HG03571 (cell line): ENCODE results near the gene DOCK9.
"Not testable (repeated sequence)": the region's sequence is repeated elsewhere in the genome, so short reads cannot be mapped to it uniquely, and the experiment has no call there.

ENCODE experiments used
- ATAC-seq: cut with Tn5 transposase; IDR thresholded peaks from one replicate; pipeline ENCODE4 v1.9.1; 2021; ENCODE audit not compliant: unreplicated experiment

DOCK9 gene

GRCh38 chr13:98779695-98780094, 198.2 kb downstream of the DOCK9 start:
- ATAC-seq: no peak

DNA sequence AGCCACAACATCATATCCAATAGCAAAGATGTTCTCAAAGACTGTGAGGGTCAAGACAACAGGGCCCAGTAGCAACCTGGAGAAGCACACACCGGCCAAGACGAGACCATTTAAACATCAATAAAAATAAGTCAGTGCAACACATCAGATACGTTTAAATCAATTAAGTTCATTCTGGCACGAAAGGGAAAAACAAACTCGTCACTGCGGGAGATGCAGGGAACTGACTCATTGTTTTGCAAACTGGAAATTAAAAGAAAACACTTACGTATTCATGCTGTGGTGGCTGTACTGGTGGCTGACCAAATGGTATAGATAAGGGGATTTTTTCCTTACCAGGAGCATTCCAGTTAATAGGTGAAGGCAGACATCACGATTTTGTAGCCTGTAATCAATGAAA, 199.1 kb downstream of the DOCK9 start:
- ATAC-seq: no peak

GRCh38 chr13:98776644-98777043, 201.2 kb downstream of the DOCK9 start:
- no peak for ATAC-seq

DNA sequence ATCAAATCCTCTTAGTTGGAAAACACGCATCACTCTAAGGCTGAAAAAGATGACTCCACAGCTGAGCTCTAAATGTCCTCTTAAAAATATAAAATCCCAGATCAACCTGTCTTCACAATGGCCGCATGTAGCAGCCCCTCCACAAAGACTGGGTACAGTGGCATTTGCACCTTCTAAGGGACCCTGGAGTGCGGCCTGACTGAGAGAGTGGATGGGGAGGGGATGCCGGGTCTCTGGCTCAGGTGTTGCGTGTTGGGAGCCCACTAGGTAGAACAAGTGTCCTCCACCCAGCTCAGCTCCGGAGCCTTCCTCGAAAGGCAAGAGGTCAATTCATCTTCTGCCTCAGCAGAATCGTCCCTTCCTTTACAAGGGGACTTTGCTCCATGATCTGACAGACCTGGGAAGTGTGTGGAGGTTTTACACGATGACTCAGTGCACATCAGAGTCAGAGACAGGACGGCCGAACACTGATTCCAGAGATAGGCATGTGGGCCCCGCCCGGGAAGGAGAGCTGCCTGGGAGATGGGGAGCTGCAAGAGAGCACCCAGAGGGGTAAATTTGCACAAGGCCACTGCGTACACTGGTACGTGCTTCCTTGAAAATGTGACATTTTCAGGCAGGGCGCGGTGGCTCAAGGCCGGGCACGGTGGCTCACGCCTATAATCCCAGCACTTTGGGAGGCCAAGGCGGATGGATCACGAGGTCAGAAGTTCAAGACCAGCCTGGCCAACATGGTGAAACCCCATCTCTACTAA, 201.8 kb downstream of the DOCK9 start:
- no peak for ATAC-seq

DNA sequence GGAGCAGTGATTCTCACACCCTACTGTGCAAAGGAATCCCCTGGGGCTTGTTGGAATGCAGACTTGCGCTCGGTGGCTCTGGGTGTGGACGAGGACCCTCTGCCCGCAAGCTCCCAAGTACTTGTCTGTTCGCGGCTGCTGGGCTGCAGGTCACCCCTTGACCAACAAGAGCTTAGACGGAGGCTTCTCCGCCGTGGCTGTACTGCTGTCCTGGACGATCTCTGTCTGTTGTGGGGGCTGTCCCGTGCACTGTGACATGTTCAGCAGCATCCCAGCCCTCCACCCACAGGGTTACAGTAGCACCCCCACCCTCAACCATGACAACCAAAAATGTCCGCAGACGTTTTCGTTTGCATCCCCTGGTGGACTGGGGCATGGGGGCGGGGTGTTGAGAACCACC, 202.5 kb downstream of the DOCK9 start:
- no peak for ATAC-seq

- no peak for ATAC-seq
Measured at GRCh38 chr13:98774776-98775175, 203.1 kb downstream of the DOCK9 start.

- no peak for ATAC-seq
Measured at GRCh38 chr13:98773921-98774320, 203.9 kb downstream of the DOCK9 start.

GRCh38 chr13:98772794-98773452, 204.9 kb downstream of the DOCK9 start:
- no peak for ATAC-seq

GRCh38 chr13:98771838-98772611, 205.8 kb downstream of the DOCK9 start:
- ATAC-seq: no peak

GRCh38 chr13:98769736-98770135, 208.1 kb downstream of the DOCK9 start:
- ATAC-seq: no peak

- no peak for ATAC-seq
Measured at GRCh38 chr13:98768522-98768921, 209.3 kb downstream of the DOCK9 start.

GRCh38 chr13:98766697-98767096, 211.2 kb downstream of the DOCK9 start:
- no peak for ATAC-seq

- ATAC-seq: no peak
Measured at GRCh38 chr13:98765996-98766519, 211.8 kb downstream of the DOCK9 start.

DNA sequence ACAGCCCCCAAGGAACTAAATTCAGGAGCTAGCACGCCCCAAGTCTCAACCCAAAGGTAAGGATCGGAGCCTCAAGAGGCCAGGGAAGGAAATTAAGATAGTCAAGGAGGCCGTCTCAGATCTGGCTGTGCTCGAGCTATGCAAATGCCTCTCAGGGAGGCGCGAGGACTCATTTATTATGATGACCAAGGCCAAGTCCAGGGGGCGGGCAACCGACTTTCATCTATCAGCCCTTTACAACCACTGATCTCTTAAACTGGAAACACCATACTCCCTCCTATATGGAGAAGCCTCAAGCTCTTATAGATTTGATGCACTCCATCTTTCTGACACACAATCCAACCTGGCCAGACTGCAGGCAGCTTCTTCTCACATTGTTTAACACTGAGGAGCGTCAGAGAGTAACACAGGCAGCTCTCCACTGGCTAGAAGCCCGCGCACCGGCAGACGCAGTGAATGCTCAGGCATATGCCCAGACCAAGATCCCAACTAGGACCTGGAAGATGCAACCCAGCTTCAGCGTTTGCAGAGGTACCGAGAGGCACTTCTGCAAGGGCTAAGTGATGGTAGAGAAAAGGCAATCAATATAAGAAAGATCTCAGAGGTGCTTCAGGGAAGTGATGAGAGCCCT, 215.8 kb downstream of the DOCK9 start:
- ATAC-seq: no peak

DNA sequence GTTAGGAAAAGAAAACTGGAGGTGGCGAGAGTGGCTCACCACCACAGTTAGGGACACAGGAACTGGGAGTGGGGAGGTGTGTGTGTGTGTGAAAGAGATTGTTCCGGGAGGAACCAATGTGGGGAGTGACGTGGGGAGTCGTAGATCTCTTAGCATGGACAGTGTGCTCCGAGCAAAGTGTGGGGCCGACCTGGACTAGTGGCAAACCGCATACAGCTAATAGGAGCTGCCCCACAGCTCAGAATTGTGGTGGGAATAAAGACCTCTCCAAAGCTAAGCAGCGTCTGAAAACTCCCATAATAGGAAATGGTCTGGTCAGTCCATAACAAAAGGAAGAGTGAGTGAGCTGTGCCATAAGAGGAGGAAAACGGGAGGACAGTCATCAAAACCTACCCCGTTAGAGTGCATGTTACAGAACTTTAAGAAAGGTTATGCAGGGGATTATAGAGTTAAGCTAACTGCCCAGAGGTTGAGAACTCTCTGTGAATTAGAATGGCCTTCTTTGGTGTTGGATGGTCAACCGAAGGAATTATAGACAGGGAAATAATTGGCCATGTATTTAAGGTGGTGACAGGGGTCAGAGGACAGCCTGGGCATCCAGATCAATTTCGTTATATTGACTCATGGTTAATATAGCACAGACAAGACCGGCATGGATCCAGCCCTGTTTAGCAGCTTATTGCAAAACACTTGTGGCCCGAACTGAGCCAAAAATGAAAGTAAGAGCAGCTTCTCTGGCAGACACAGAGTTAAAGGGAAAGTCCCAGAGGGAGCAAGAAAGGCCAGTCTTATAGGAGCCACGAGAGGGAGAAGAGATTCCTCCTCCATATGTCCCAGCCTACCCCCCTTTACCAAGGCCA, 216.5 kb downstream of the DOCK9 start:
- ATAC-seq: no peak

DNA sequence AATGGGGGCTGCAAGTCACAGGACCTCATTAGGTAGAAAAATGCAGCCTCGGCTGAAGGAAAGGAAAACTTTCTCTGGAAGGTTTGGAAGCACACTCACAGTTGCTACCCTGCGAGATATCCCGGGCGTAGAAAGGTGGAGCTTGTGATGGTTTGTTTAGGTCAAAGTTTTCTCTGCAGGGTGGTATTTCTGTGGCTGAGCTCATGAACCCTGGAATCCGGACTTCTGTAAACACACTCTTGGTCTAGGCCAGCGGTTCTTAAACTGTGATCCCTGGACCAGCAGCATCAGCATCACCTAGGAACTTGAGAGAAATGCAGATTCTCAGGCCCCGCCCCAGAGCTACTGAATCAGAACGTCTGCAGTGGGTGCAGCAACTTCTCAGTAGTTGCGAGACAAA, 222.1 kb downstream of the DOCK9 start:
- ATAC-seq: no peak

- no peak for ATAC-seq
Measured at GRCh38 chr13:98755116-98755515, 222.7 kb downstream of the DOCK9 start.

GRCh38 chr13:98754468-98754867, 223.4 kb downstream of the DOCK9 start:
- not testable (repeated sequence) for ATAC-seq

DNA sequence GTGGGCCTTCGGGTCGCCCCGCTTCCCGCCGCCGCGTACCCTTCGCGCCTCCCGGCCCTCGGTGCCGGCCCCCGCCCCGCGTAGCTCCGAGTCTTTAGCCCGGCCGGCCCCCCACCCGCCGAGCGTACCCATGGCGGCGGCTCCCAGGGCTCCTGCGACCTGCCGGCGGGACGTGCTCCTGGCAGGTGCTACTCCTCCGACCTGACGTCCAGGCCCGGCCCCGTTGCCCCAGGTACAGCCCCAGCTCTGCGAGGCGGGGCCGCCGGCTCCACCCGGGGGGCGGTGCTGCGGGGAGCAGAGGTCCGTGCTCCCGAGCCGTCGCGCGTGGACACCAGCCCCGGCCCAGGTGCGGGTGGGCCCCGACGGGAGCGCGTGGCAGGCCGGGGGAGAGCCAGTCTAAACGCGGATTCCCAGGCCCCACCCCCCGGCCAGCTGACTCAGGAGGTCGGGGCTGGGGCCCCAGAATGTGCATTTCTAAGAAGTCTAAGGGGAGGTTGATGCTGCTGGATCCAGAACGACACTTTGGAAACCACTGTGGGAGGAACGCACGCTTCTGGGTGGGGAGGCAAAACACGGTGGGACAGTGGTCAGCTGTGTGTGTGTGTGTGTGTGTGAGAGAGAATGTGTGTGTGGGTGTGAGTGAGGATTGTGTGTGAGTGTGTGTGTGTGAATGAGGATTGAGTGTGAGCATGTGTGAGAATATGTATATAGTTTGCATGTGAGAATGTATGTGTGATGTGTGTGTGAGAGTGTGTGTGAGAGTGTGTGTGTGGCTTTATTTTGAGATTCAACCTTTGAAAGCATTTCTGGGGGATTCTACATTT, 225.2 kb downstream of the DOCK9 start, which contains the start of gene SLC15A1:
SLC15A1 (minus strand) TSS at position 206 of the 824 bp plus-strand sequence; CDS start at position 132, 74 bp downstream.
- no peak for ATAC-seq
